ENCODE measurements around the gene IGF2R. TPM values are rescaled to one million over a fixed set of nuclear protein-coding genes. Genes with fewer than 3 reads are reported as not detected.

IGF2R gene
- total RNA-seq, 4 donors from 2014 or later = 38.2 to 56.1 (median 52.0) TPM

DNA sequence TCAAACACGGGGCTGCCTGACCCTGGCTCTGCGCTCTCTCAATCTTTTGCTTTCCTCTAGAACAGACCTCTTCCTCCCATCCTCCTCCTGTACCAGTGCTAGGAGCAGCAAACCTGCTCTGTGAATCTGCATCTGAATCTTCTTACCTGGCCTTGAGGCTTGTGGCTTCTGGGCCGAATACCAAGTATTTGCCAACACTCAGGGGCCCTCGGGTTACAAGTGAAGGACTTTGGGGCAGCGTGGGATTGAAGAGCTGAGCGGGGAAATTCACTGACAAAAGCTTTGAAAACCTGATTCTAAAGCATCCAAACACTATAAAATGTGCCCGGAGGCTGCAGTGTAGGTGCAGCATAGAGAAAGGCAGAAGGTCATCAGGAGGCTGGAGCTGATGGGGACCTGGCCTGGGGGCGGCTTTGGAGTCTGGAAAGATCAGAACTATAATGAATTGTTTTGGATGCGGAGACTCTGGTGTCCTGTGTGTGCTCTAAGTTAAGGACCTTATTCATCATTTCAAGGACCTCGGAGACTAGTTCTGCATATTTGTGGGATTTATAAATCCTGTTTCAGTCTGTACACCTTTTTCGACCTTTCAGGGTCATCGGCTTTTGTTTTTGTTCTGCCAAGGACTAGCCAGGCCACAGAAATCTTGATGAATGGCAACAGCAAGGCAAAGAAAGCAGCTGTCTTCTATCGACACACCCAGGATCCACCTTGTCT, 16.4 kb upstream of the IGF2R start:
- Histone ChIP-seq H3K36me3 (no peaks in the 10 kb centered on the region), H3K4me3 (no peak overlapping the region), H3K27ac (peak overlapping the region in 2 of 4 donors; percentile 42 to 59), H3K4me1 (peaks cover 0 to 19% (median 5%) of the 10 kb centered on the region in 3 donors), H3K27me3 (peaks cover 0 to 4% (median 0%) of the 10 kb centered on the region in 4 donors), H3K9me3 (no peaks in the 10 kb centered on the region)
- intact Hi-C loops (cut with DNase I) = no loop called here
- no peak for DNase-seq
- TF ChIP-seq, protein P1, sequence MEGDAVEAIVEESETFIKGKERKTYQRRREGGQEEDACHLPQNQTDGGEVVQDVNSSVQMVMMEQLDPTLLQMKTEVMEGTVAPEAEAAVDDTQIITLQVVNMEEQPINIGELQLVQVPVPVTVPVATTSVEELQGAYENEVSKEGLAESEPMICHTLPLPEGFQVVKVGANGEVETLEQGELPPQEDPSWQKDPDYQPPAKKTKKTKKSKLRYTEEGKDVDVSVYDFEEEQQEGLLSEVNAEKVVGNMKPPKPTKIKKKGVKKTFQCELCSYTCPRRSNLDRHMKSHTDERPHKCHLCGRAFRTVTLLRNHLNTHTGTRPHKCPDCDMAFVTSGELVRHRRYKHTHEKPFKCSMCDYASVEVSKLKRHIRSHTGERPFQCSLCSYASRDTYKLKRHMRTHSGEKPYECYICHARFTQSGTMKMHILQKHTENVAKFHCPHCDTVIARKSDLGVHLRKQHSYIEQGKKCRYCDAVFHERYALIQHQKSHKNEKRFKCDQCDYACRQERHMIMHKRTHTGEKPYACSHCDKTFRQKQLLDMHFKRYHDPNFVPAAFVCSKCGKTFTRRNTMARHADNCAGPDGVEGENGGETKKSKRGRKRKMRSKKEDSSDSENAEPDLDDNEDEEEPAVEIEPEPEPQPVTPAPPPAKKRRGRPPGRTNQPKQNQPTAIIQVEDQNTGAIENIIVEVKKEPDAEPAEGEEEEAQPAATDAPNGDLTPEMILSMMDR (IDR thresholded peaks at IDR 0.05) = no peak
- TF ChIP-seq POLR2A (IDR thresholded peaks at IDR 0.05) = no peak
- WGBS, 2 donors = 72 to 77% methylated on average over 9 to 13 of the region's 13 CpGs

DNA sequence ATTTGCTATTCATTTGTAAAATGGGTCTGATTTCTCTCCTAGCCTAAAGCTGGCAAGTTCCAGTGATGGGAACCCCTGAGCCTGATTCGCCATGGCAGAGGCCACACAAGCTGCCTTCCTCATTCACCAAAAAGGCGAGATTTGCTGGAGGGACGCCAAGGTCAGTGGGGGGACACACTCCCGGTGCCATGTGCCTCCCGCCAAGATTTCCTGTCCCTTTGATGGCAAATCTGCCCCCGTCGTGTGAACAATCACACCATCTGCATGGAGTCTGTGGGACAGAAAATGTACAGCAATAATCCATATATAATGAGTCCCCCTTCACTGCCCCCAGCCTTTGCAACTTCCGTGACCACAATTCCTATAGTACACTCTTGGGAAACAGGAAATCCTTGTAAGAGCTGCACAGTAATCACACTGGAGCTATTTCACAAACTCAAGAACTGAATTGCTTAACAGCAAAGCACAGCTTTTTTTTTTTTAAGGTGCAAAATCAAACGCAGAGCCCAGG, 15.7 kb upstream of the IGF2R start:
- Histone ChIP-seq H3K36me3 (no peaks in the 10 kb centered on the region), H3K9me3 (no peaks in the 10 kb centered on the region), H3K27me3 (peaks cover 0 to 4% (median 0%) of the 10 kb centered on the region in 4 donors), H3K4me3 (no peak overlapping the region), H3K4me1 (peaks cover 0 to 19% (median 5%) of the 10 kb centered on the region in 3 donors), H3K27ac (peak overlapping the region in 2 of 4 donors; percentile 42 to 59)
- intact Hi-C loops (cut with DNase I) = no loop called here
- DNase-seq = no peak
- TF ChIP-seq POLR2A (IDR thresholded peaks at IDR 0.05) = no peak
- TF ChIP-seq, protein P1 (IDR thresholded peaks at IDR 0.05) = no peak
- WGBS, 2 donors = 41 to 46% methylated on average over 7 to 9 of the region's 9 CpGs

DNA sequence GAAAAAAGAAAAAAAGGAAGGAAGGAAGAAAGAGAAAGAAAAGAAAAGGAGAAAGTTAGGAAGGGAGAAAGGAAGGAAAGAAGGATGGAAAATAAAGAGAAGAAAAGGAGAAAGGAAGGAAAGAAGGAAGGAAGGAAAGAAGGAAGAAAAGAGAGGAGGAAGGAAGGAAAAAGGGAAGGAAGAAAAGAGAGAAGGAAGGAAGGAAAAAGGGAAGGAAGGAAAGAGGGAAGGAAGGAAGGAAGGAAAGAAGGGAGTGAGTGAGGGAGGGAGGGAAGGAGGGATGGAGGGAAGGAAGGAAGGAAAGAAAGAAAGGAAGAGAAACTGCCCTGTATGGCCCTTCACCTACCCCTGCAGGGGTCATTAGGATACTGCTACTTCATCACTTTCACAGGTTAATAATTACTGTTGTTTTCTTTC, 12.9 kb upstream of the IGF2R start:
- Histone ChIP-seq H3K4me1 (peaks cover 0 to 31% (median 14%) of the 10 kb centered on the region in 3 donors), H3K4me3 (no peak overlapping the region), H3K27ac (no peak overlapping the region), H3K9me3 (no peaks in the 10 kb centered on the region), H3K36me3 (no peaks in the 10 kb centered on the region), H3K27me3 (peaks cover 0 to 4% (median 0%) of the 10 kb centered on the region in 4 donors)
- TF ChIP-seq, protein P1 (IDR thresholded peaks at IDR 0.05) = no peak
- no peak for TF ChIP-seq POLR2A (IDR thresholded peaks at IDR 0.05)
- intact Hi-C loops (cut with DNase I) = no loop called here
- no peak for DNase-seq

DNA sequence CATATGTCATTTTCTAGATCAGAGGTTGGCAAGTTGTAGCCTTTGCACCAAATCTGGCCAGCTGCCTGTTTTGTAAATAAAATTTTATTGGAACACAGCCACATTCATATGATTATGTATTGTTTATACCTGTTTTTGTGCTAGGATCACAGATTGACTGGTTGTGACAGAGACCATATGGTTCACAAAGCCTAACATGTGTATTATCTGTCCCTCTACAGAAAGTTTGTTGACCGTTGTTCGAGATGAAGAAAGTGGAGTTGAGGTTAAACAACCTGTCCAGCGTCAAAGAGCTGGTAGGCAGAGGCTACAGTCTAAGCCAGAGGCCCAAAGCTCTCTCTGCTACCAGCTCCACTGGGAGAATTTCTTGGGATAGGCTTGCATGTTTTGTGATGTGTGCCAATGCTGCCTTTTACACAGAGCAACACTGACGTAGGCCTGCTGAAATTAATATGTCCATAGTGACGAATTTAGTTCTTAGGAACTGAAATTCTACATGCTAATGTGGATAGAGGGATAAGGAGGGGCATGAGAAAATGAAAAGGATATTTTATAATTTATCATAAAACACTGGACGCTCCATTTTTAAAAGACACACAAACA, 11.7 kb upstream of the IGF2R start:
- DNase-seq = no peak
- H3K36me3 ChIP-seq = no peaks in the 10 kb centered on the region
- H3K4me1 ChIP-seq = peaks cover 0 to 35% (median 14%) of the 10 kb centered on the region in 3 donors
- H3K27me3 ChIP-seq = no peaks in the 10 kb centered on the region
- no peak overlapping the region for H3K27ac ChIP-seq
- intact Hi-C loops (cut with DNase I) = no loop called here
- no peaks in the 10 kb centered on the region for H3K9me3 ChIP-seq
- H3K4me3 ChIP-seq = no peak overlapping the region
- no peak for TF ChIP-seq POLR2A (IDR thresholded peaks at IDR 0.05)
- TF ChIP-seq, protein P1 (IDR thresholded peaks at IDR 0.05) = no peak
- 87 to 88% methylated on average over 6 of the region's 6 CpGs for WGBS, 2 donors

Measured in esophagus squamous epithelium (tissue), 5 donors.